ENCODE measurements around the gene EHHADH. TPM values are rescaled to one million over a fixed set of nuclear protein-coding genes. Genes with fewer than 3 reads are reported as not detected.

The EHHADH gene
- total RNA-seq, 4 donors from 2014 or later: 4.4 to 21.2 (median 7.6) TPM

DNA sequence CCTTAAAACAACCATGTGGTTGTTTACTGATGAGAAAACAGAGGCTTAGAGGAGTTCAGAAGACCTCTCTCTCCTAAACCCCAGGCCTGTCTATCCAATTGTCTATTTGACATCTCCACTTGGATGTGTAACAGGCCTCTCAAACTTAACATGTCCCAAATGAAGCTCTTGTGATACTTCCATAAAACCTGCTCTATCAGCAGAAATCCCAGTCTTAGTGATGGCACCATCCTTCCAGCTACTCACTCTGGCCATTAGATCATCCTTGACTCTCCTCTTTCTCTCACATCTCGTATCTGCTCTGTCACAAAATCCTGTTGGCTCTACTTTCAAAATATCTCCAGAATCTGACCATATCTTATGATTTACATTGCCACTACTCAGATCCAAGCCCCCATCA is 28.8 kb downstream of the EHHADH start:
- H3K4me3 ChIP-seq (ENCODE audit: low read depth, poor library complexity, severe bottlenecking): no peak overlapping the region
- 94 to 98% methylated on average over 1 of the region's 1 CpG for WGBS, 2 donors
- DNase-seq (ENCODE audit: low spot score in 2 of 2): no peak
- intact Hi-C loops (cut with DNase I; ENCODE audit: low total_unique reads): no loop called here
- TF ChIP-seq, protein P1, sequence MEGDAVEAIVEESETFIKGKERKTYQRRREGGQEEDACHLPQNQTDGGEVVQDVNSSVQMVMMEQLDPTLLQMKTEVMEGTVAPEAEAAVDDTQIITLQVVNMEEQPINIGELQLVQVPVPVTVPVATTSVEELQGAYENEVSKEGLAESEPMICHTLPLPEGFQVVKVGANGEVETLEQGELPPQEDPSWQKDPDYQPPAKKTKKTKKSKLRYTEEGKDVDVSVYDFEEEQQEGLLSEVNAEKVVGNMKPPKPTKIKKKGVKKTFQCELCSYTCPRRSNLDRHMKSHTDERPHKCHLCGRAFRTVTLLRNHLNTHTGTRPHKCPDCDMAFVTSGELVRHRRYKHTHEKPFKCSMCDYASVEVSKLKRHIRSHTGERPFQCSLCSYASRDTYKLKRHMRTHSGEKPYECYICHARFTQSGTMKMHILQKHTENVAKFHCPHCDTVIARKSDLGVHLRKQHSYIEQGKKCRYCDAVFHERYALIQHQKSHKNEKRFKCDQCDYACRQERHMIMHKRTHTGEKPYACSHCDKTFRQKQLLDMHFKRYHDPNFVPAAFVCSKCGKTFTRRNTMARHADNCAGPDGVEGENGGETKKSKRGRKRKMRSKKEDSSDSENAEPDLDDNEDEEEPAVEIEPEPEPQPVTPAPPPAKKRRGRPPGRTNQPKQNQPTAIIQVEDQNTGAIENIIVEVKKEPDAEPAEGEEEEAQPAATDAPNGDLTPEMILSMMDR (IDR thresholded peaks at IDR 0.05): no peak
- no peak for TF ChIP-seq POLR2A (IDR thresholded peaks at IDR 0.05)

DNA sequence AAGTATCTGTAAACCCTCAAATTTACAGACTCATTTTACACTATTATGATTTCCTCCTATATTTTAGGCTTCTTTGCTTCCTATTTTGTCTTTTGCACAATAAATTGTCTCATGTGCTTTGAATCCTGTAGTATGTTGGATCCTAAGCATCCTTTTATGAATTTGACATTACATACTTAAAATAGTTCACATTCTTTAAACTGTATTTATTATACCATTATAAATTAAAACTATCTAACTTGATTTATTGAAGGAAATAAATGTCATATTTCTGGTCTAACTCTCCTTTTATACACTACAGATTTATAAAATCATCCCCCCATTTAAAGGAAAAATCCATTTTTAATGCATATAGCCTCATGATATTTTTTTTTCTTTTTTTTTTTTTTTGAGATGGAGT is 32.6 kb downstream of the EHHADH start:
- intact Hi-C loops (cut with DNase I; ENCODE audit: low total_unique reads): no loop called here

DNA sequence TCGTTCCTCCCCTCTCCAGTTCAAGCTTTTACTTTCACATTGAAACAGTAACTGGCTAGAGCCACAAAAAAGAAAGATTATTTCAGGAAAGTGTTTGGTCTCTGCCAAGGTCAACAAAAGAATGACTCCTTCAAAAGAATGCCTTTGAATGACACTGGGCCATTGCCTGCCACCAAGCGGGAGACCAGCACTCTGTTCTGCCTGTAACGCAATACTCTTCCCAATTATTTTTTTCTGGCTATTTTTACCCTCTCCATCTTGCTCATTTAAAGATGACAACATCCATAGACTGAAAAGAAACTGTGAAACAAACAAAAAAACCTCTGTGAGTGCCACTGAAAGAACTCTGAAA is 37.3 kb downstream of the EHHADH start:
- intact Hi-C loops (cut with DNase I; ENCODE audit: low total_unique reads): no loop called here
- no peak for DNase-seq (ENCODE audit: low spot score in 2 of 2)
- WGBS, 2 donors: 63 to 65% methylated on average over 3 of the region's 3 CpGs
- TF ChIP-seq, protein P1 (IDR thresholded peaks at IDR 0.05): no peak
- TF ChIP-seq POLR2A (IDR thresholded peaks at IDR 0.05): no peak
- H3K4me3 ChIP-seq (ENCODE audit: low read depth, poor library complexity, severe bottlenecking): no peak overlapping the region

More for the DNA sequence above, 32.6 kb downstream of the EHHADH start:
- no peak for TF ChIP-seq POLR2A (IDR thresholded peaks at IDR 0.05)
- TF ChIP-seq, protein P1 (IDR thresholded peaks at IDR 0.05): no peak
- DNase-seq (ENCODE audit: low spot score in 2 of 2): no peak
- H3K4me3 ChIP-seq (ENCODE audit: low read depth, poor library complexity, severe bottlenecking): no peak overlapping the region

DNA sequence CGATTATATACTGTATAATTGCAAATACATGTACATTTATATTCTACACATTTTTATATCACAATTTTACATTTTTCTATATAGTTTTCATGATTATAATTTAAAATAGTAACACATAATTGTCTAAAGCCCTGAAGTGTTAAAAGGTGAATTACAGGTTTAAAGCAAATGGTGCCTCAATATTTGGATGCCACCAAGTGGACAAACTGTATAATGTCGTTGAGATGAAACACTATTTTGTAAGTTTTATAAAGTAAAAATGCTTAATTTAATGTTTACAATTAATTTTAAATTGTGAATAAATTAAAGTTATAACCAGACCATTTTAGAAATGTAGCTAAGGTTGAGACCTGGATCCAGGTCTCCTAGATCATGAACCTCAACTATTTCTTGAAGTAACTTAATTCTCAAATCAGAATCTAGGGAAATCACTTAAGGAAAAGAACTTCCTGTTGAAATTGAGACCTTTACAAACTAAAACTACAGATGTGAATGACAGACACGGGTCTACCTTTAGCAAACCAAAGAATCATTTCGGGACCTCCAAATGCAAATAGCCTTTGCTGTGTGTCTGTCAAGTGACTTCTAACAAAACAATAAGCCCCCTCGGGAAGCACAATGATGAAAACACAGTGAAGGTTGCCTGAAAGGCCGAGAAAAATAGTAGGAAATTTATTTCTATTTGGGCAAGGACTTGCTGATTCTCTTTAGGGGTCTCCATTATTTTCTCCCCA is 37.8 kb downstream of the EHHADH start:
- no peak for DNase-seq (ENCODE audit: low spot score in 2 of 2)
- no peak overlapping the region for H3K4me3 ChIP-seq (ENCODE audit: low read depth, poor library complexity, severe bottlenecking)
- intact Hi-C loops (cut with DNase I; ENCODE audit: low total_unique reads): no loop called here
- TF ChIP-seq POLR2A (IDR thresholded peaks at IDR 0.05): no peak
- TF ChIP-seq, protein P1 (IDR thresholded peaks at IDR 0.05): no peak
- 34 to 36% methylated on average over 6 of the region's 6 CpGs for WGBS, 2 donors

DNA sequence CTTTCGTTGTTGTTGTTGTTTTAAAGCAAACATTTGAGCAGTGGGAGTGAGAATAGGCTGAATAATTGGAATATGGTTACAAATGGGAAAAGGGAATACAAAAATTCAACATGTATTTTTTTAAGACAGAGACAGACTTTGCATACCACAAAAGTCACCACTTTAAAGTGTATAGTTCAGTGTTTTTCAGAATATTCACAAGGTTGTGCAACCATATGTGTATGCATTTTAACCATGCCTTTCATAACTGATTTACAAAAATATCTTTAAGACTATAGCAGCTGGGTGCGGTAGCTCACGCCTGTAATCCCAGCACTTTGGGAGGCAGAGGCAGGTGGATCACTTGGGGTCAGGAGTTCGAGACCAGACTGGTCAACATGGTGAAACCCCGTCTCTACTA is 41.3 kb downstream of the EHHADH start:
- TF ChIP-seq, protein P1 (IDR thresholded peaks at IDR 0.05): no peak
- TF ChIP-seq POLR2A (IDR thresholded peaks at IDR 0.05): no peak
- no peak for DNase-seq (ENCODE audit: low spot score in 2 of 2)
- H3K4me3 ChIP-seq (ENCODE audit: low read depth, poor library complexity, severe bottlenecking): no peak overlapping the region
- 94 to 96% methylated on average over 5 of the region's 5 CpGs for WGBS, 2 donors
- intact Hi-C loops (cut with DNase I; ENCODE audit: low total_unique reads): no loop called here

DNA sequence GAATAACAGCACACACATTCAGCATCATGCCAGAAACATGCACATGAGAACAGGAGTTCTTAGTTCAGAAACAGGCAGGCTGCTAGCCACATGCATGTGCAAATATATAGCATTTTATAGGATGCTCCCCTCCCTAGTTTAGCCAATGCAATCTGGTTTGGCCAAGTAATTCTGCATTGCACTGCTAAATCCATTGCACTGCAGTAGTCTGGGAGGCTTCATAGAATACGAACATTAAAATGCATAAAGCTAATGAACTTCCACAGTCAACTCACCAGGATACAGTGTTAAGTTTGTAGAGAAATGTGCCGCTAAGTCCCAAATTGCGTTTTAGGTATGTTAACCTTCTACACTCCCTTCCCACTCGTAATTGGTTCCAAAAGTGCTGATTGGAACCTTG is 41.8 kb downstream of the EHHADH start:
- no peak for DNase-seq (ENCODE audit: low spot score in 2 of 2)
- 91 to 97% methylated on average over 4 of the region's 4 CpGs for WGBS, 2 donors
- TF ChIP-seq, protein P1 (IDR thresholded peaks at IDR 0.05): no peak
- no peak for TF ChIP-seq POLR2A (IDR thresholded peaks at IDR 0.05)
- intact Hi-C loops (cut with DNase I; ENCODE audit: low total_unique reads): no loop called here
- no peak overlapping the region for H3K4me3 ChIP-seq (ENCODE audit: low read depth, poor library complexity, severe bottlenecking)

Measured in lower leg skin (tissue), 4 donors.